ENCODE results near the gene MUC22. TPM values are rescaled to one million over a fixed set of nuclear protein-coding genes. Genes with fewer than 3 reads are reported as not detected.

Gene MUC22
- total and polyA plus RNA-seq, 9 donors: not detected

DNA sequence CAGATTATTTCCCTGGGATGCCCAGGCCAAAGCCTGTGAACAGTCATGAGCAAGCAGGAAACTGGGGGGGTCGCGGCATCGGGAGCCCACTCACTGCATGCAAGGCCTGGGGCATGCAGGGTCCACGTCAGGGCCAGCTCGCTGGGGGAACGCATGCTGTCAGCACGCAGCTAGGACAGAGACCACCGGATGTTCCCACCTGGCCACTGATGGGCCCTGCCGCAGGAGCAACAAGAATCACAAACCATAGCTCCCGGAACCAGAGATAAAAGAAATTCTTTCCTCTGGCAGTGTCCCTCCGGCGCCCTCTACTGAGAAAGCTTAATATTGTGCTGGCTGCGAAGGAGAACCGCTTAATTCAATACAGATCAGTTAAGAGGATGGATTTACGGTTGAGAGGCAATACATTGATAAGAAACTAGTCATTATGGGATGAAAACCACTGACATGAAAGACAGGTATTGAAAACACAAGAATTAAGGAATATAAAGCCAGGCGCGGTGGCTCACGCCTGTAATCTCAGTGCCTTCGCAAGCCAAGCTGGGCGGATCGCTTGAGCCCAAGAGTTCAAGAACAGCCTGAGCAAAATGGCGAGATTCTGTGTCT, 69.5 kb downstream of the MUC22 start:
- WGBS, 3 donors: 14 to 19% (median 15%) methylated on average over 22 of the region's 22 CpGs
- DNase-seq: peak; percentile 52 to 75 (median 67)
- Histone ChIP-seq H3K4me3 (no peak overlapping the region), H3K4me1 (ENCODE audit: insufficient read depth) (peaks cover 3% of the 10 kb centered on the region), H3K27ac (no peak overlapping the region), H3K9me3 (no peaks in the 10 kb centered on the region), H3K27me3 (no peaks in the 10 kb centered on the region), H3K36me3 (no peaks in the 10 kb centered on the region)
- TF ChIP-seq POLR2A (IDR thresholded peaks at IDR 0.05) (no peak), EP300 (IDR thresholded peaks at IDR 0.05) (no peak)
- TF ChIP-seq, protein P1, sequence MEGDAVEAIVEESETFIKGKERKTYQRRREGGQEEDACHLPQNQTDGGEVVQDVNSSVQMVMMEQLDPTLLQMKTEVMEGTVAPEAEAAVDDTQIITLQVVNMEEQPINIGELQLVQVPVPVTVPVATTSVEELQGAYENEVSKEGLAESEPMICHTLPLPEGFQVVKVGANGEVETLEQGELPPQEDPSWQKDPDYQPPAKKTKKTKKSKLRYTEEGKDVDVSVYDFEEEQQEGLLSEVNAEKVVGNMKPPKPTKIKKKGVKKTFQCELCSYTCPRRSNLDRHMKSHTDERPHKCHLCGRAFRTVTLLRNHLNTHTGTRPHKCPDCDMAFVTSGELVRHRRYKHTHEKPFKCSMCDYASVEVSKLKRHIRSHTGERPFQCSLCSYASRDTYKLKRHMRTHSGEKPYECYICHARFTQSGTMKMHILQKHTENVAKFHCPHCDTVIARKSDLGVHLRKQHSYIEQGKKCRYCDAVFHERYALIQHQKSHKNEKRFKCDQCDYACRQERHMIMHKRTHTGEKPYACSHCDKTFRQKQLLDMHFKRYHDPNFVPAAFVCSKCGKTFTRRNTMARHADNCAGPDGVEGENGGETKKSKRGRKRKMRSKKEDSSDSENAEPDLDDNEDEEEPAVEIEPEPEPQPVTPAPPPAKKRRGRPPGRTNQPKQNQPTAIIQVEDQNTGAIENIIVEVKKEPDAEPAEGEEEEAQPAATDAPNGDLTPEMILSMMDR (IDR thresholded peaks at IDR 0.05): peak; percentile 68 to 79 (median 71)
- intact Hi-C loops (cut with DNase I): loop anchor here (5.0 to 10.0 kb wide), 5 partner anchors 162 to 535 kb away; partner anchors contain the start of genes DHX16 (in 1 of the 4), FLOT1 (in 1 of the 4) and IER3 (in 1 of the 4)

DNA sequence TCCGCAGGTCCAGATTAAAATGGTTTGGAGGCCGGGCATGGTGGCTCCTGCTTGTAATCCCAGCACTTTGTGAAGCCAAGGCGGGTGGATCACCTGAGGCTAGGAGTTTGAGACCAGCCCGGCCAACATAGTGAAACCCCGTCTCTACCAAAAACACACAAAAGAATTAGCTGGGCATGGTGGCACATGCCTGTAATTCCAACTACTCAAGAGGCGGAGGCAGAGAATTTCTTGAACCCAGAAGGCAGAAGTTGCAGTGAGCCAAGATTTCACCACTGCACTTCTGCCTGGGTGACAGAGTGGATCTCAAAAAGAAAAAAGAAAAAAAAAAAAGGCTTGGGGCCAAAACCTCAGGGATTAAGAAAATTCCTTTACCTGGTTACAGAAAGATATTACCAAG, 71.6 kb downstream of the MUC22 start:
- no peak overlapping the region for H3K27ac ChIP-seq
- no peak overlapping the region for H3K4me3 ChIP-seq
- H3K4me1 ChIP-seq (ENCODE audit: insufficient read depth): peaks cover 3% of the 10 kb centered on the region
- no peaks in the 10 kb centered on the region for H3K9me3 ChIP-seq
- no peaks in the 10 kb centered on the region for H3K27me3 ChIP-seq
- intact Hi-C loops (cut with DNase I): loop anchor here in 3 of 4 donors (5.0 to 10.0 kb wide), 2 partner anchors 165 to 537 kb away; no protein-coding TSS in a partner anchor
- no peaks in the 10 kb centered on the region for H3K36me3 ChIP-seq
- TF ChIP-seq, protein P1 (IDR thresholded peaks at IDR 0.05): no peak
- TF ChIP-seq POLR2A (IDR thresholded peaks at IDR 0.05) (no peak), EP300 (IDR thresholded peaks at IDR 0.05) (no peak)
- 87 to 94% (median 88%) methylated on average over 6 of the region's 6 CpGs for WGBS, 3 donors
- no peak for DNase-seq

DNA sequence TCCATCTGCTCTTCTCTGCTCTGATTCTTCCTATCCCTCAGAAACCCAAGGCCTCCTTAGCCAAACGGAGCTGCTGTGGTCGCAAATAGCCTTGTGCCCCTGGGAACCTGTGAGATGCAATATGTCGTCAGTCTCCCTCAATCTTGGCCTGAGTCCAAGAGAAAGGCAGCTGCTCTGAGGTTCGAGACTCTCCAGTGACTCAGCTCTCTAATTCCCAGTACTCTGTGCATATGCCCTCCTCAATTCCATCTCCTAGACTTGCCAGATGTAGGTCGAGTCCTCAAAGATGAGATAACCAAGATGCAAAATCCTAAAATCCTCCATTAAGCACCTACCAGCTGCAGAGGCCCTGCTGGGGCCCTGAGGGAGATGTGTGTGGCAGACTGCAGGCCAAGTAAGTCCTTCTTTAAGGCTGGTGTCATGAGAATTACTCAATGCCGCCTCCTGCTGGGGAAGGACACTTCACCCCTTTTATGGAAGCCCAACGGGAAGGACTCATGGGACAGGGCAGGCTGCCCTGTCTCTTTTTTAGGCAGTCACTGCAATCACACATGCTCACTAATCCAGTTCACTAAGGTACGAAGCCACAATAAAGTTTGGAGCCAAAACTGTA, 73.6 kb downstream of the MUC22 start:
- H3K9me3 ChIP-seq: no peaks in the 10 kb centered on the region
- 41 to 42% (median 41%) methylated on average over 8 of the region's 8 CpGs for WGBS, 3 donors
- TF ChIP-seq, protein P1 (IDR thresholded peaks at IDR 0.05): no peak
- no peak for TF ChIP-seq EP300 (IDR thresholded peaks at IDR 0.05)
- DNase-seq: peak in 1 of 5 donors; percentile 29
- no peaks in the 10 kb centered on the region for H3K27me3 ChIP-seq
- H3K4me3 ChIP-seq: no peak overlapping the region
- H3K4me1 ChIP-seq (ENCODE audit: insufficient read depth): peaks cover 3% of the 10 kb centered on the region
- H3K27ac ChIP-seq: no peak overlapping the region
- intact Hi-C loops (cut with DNase I): loop anchor here in 3 of 4 donors (5.0 to 10.0 kb wide), 2 partner anchors 167 to 539 kb away; no protein-coding TSS in a partner anchor
- no peaks in the 10 kb centered on the region for H3K36me3 ChIP-seq

Small RNA genes within 50 kb of the gene (small RNA-seq; reads per million reads assigned to genes)
- not detected for gene RNU6-1133P

Other genes starting within 250 kb of the MUC22 start
- 100 to 1,000 TPM in 2 of 7 donors, 10 to 100 TPM in 5; 20.1 to 116 (median 83.7) TPM for gene DDR1, start 126.0 kb upstream of the MUC22 start, total RNA-seq
- gene DDR1, start 126.0 kb upstream of the MUC22 start, polyA plus RNA-seq: 10 to 100 TPM; 21.7 to 35.4 TPM
- 10 to 100 TPM in 6 of 7 donors, 1 to 10 TPM in 1; 5.6 to 43.9 (median 25.7) TPM for gene GTF2H4, start 102.3 kb upstream of the MUC22 start, total RNA-seq
- gene GTF2H4, start 102.3 kb upstream of the MUC22 start, polyA plus RNA-seq: 10 to 100 TPM; 22.0 to 24.5 TPM
- gene VARS2, start 96.2 kb upstream of the MUC22 start, total RNA-seq: 10 to 100 TPM in 6 of 7 donors, 1 to 10 TPM in 1; 6.7 to 32.3 (median 19.8) TPM
- gene VARS2, start 96.2 kb upstream of the MUC22 start, polyA plus RNA-seq: 10 to 100 TPM; 17.0 to 23.4 TPM
- 1 to 10 TPM in 1 of 7 donors, under 1 TPM in 2, not detected in 4; 0.80 to 3.1 (median 0.82) TPM for gene SFTA2, start 78.3 kb upstream of the MUC22 start, total RNA-seq
- gene SFTA2, start 78.3 kb upstream of the MUC22 start, polyA plus RNA-seq: not detected
- under 1 TPM in 1 of 7 donors, not detected in 6; under 0.01 TPM for gene MUCL3, start 69.5 kb upstream of the MUC22 start, total RNA-seq
- gene MUCL3, start 69.5 kb upstream of the MUC22 start, polyA plus RNA-seq: not detected
- not detected for gene MUC21, start 26.8 kb upstream of the MUC22 start, total RNA-seq
- gene MUC21, start 26.8 kb upstream of the MUC22 start, polyA plus RNA-seq: not detected
- gene C6orf15, start 102.1 kb downstream of the MUC22 start, total RNA-seq: not detected
- gene C6orf15, start 102.1 kb downstream of the MUC22 start, polyA plus RNA-seq: not detected
- 1 to 10 TPM in 5 of 7 donors, under 1 TPM in 2; 0.45 to 7.7 (median 2.2) TPM for gene PSORS1C1, start 104.3 kb downstream of the MUC22 start, total RNA-seq
- 1 to 10 TPM; 3.8 to 7.8 TPM for gene PSORS1C1, start 104.3 kb downstream of the MUC22 start, polyA plus RNA-seq
- gene CDSN, start 110.0 kb downstream of the MUC22 start, total RNA-seq: under 1 TPM in 1 of 7 donors, not detected in 6; 0.34 TPM
- gene CDSN, start 110.0 kb downstream of the MUC22 start, polyA plus RNA-seq: under 1 TPM in 1 of 2 donors, not detected in 1; 0.05 TPM
- not detected for gene PSORS1C2, start 128.6 kb downstream of the MUC22 start, total RNA-seq
- gene PSORS1C2, start 128.6 kb downstream of the MUC22 start, polyA plus RNA-seq: not detected
- gene CCHCR1, start 147.3 kb downstream of the MUC22 start, total RNA-seq: 10 to 100 TPM; 11.2 to 31.5 (median 25.6) TPM
- gene CCHCR1, start 147.3 kb downstream of the MUC22 start, polyA plus RNA-seq: 10 to 100 TPM; 11.9 to 21.2 TPM
- 1 to 10 TPM; 3.9 to 9.9 (median 6.7) TPM for gene TCF19, start 148.1 kb downstream of the MUC22 start, total RNA-seq
- 1 to 10 TPM; 7.1 to 7.2 TPM for gene TCF19, start 148.1 kb downstream of the MUC22 start, polyA plus RNA-seq
- gene POU5F1, start 160.2 kb downstream of the MUC22 start, total RNA-seq: 10 to 100 TPM in 1 of 7 donors, 1 to 10 TPM in 3, under 1 TPM in 2, not detected in 1; 0.28 to 61.2 (median 3.6) TPM
- under 1 TPM; 0.25 to 0.41 TPM for gene POU5F1, start 160.2 kb downstream of the MUC22 start, polyA plus RNA-seq